NCI-H2029 (cell line): ENCODE measurements around the gene ADAMTS17.

Experiments used
- DNase-seq: peaks from one replicate; lab custom pipeline; 2025; lab: John Stamatoyannopoulos, UW

Gene ADAMTS17

DNA sequence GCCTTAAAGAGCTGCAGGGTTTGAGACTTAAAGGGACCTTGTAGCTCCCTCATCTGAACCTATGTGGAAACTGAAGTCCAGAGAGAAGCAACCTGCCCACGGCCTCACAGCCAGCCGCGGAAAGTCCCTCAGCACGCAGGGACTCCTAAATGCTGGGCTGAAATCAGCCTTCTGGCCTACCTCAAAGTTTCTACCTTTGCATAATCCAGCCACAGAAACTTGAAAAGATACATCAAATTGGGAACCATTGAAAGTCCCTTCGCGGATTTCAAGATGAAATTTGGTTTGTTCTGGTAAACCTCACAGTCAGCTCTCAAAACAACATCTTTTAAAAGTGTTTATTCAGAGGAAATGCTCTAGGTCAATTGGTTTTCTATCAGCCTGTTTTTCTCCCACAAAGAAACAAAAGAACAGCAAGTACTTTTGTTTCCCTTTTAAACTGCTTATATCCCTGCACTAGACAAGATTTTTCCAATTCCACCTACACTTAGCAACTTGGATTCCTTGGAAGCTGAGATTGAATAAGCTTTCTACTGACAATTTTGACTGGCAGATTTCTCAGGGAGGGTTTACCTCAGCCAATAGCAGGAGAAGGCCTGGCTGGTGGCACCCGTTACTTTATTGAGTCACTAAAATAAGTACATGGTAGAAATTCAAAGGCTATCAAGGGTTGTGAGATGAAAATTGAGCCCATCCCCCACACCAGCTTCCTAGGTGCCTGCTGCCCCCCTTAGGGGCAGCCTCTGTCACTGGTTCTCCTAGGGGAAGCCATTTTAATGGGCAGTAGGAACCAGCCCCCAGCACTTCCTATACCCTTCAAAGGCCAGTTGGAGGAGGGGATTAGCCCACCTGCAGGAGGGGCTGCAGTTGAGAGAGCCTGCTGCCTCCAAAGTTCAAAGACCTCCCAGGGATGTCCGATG is 171.2 kb downstream of the ADAMTS17 start:
- no peak for DNase-seq

DNA sequence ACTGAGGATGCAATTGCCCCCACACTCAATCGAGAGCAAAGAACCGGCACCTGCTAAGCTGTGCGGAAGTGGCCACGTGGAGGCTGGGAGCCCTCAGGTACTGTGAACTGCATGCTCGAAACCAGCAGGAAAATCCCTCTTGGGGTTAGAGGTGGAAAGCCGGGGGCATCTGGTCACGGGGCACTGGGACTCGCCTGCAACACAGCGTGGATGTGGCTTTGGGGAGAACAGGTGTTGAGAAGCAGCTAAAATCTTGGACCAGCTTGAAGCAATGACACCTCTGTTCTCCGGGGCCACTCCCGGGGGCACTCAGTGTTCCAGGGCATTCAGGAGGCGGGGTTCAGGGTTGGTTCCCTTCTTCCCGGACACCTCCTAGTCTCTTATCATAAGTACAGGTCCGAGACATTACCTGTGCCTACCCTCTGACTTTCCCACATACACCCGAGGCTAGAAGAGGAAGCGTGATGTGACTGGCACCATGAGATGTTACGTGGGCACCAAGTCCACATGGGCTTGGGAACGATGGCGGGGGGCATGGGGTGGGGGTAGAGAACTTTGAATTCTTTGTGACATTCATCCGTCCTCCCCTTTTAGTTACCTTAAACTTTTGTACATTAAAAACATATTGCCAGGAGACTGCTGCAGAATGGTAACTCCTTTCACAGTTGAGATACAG is 172.0 kb downstream of the ADAMTS17 start:
- no peak for DNase-seq

DNA sequence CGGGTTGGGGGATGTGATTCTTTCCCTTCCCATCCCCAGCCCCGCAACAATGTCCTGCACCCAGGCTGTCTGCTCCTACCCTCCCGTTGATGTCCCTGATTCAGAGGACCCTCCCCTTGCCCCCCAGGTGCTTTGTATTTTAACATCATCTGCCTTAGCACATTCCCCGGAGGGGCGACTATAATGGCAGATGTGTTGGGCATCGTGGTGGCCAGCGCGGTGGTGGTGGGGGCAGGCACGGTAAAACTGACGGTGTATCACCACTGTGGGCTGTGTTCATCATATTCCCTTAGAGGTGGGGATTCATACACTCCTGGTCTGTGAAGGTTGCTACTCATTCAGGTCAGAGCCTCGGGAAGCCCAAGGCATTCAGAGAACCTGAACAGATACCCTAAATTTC is 173.0 kb downstream of the ADAMTS17 start:
- no peak for DNase-seq

DNA sequence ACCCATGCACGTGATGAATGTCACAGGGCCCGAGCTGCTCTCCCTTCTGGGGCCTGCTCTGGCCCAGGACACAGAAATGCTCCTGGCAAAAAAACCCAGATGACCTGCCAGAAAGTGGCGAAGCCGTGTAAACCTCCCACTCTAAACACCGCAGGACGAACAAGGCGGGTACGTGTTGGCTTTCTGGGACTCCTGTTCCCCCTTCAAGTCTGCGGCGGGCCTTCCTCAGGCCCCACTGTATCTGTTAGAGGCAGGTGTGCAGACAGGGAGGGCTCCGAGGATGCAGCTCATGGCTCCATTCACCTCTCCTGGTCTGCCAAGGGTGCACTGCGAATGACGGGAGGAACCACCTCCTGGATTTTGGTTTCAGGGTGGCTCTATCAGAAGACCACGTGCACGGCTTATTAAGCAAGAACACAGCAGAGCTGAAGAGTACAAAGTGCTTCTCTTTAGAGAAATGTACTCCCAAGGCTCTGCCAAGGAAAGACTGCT is 173.8 kb downstream of the ADAMTS17 start:
- DNase-seq = no peak

DNA sequence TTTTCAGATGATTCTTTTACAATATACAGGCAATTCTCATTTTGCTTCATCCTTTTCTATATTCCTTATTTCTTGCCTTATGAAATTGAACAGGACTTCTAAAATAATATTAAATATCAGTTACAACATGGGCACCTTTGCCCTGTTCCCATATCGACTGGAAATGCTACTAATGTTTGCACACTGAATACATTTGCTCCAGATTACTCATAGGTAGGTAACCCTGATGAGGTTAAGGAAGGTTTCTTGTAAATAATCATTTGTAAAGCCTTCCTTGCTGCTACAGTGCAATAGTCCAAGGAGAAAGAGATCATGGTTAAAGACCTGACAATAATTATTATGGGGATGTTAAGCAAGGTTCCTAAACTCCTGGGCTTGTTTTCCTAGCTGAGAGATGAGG is 175.5 kb downstream of the ADAMTS17 start:
- no peak for DNase-seq

DNA sequence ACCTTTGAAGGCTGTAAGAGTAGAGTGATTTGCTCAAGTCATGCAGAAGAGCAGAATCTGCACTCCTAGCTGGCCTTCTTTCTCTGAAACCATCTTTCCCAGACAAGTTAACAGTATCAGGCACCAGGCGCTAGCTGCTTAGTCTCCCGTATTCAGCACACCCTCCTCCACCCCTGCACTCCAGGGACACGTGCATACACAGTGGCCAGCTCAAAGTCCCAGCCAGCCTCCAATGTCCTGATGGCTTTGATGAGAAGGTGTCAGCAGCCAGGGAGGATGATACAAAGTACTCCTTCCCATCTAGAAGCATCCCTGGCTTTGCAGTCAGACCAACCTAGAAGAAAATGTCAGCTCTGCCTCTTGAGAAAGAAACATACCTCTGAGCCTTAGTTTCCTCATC is 177.8 kb downstream of the ADAMTS17 start:
- DNase-seq = no peak

DNA sequence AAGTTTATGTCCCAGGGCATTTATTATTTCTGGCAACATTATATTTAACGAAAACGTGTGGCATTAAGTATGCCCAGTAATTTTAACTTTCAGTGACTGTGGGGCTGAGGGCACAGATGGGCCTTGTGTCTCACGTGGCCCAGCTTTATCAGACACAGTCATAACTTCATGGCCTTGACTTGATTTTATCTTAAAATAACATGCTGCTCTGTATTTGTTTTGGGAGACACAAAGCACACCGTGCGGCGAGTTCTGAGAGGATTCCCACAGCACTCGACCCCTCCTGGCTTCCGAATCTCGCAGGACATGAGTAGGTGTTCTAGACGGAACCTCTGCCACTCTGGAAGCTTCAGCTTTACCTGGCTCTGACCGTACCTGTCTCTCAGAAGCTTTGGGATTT is 180.8 kb downstream of the ADAMTS17 start:
- no peak for DNase-seq

DNA sequence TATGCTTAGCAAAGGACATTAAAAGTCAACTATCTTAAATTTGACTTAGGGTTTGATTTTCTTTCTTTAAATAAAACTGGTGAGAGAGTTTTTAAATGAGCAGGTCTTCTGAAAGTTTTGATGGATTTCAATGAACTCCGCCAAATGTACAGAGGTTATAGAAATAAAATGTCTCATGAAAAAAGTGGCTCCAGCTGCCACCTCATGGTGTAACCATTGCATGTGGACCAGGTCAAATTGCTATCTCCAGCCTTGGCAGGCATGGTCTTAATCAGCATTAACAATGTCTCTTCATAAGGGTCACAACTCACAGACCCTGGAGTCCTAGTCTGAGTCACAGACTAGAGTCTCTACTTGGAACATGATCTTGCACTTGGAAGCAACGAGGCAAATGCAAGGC is 182.3 kb downstream of the ADAMTS17 start:
- DNase-seq = no peak

DNA sequence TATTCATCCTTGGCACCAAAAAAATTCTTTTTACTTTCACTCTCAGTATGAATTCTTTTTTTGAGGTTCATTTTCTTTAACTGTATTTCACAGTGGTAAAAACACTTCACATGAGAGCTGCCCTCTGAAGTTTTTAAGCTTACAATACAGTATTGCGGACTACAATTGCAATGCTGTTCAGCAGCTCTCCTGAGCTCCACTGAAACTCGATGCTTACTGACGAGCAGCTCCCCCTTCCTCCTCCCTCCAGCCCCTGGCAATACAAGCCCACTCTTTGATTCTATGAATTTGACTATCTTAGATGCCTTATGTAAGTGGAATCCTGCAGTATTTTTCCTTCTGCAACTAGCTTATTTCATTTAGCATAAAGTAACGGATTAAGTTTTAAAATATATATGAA is 183.4 kb downstream of the ADAMTS17 start:
- DNase-seq = no peak

DNA sequence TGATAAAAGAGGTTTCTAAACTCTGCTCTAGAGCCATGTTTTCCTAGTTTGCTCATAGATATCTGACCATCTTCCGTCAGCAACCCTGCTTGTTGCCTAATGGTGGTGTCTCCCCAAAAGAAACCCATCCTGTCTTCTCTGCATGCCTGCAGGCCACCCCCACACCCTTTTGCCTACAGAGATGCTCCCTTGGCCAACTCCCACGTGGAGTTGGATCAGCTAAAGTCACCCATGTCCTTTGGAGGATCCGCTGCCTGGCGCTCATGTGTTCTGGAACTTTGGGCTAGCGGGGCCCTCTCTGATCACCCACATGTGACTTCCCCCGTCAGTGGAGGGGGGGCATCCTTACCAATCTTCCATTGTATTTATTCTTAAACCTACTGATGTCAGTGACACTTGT is 185.6 kb downstream of the ADAMTS17 start:
- no peak for DNase-seq

DNA sequence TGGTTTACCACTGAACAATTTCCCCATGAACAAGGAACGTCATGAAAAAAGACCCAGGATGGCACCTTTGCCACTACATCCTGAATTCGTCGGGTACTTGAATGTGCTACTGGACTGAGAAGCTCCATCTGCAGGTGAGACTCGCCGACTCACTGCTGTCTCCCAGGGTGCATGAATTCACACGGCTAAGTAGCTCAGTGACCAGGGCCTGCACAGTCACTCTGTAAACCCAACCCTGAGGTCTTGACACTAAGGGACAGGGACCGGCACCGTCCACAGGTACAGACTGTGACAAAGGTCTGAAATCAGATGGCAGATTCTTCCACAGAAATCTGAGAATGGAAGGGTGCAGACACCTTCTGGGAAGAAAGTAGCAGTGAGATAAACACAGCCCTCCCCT is 187.4 kb downstream of the ADAMTS17 start:
- DNase-seq = no peak

DNA sequence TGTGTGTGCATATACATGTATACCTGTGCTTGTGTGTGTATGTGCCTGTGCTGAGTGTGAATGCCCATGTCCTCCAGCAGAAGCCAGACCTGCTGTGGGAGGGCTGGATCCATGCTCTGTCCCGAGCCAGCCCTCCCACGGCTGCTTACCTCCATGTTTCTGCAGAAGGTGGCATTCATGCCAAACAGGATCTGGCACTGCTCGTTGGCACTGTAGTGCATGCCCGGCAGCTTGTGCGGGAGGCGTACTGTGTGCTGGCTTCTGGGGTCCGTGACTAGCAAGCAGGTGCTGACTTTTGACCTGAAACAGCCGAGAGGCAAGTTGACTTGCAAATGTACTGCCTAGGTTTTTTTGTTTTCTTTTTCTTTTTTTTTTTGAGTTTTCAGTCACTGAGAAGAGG is 189.3 kb downstream of the ADAMTS17 start:
- no peak for DNase-seq

DNA sequence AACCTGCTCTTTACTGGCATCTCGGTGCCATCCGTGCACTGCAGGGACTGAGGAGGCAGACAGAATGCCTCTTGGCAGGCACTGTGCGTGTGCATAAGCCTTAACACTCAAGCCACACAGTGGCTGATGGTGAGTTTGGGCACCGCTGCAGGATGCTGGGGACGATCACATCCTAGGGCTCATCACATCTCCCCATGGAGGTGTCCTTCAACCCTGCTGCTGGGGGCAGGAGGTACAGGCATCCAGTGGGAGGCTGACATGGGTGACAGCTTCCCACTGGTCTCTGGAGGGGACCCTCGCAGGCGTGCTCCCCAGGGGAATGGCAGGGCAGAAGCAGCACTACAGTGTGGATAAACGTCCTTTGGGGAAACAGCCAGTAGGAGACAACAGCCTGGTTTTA is 190.9 kb downstream of the ADAMTS17 start:
- no peak for DNase-seq

DNA sequence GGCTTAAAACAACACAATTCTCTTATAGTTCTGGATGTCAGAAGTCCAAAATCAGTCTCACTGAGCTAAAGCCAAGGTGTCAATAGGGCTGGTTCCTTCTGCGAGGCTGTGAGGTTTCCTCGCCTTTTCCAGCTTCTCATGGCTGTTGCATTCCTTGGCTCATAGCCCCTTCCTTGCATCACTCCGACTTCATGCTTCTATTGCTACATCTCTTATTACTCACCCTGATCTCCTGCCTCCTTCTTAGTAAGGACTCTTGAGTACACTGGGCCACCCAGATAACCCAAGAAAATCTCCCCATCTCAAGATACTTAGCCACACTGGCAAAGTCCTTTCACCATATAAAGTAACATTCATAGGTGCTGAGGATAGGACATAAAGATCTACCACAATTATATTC is 193.9 kb downstream of the ADAMTS17 start:
- DNase-seq = no peak

DNA sequence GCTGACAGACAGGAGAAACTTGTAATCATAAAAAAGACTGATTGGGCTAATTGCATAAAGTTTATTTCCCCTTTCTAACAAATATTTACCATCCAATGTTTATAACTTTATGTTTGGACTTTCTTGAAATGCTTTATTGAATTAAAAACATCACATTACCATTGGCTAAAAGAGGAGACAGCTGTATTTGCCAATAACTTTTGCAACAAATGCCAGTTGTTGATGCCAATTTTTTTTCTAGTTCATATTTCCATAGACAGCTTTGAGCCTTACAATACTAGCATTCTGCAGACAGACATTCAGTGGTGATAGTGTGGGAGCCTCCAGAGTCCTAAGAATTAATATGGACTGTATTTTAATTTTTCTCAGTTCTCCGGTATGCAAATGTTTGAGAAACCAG is 198.4 kb downstream of the ADAMTS17 start:
- DNase-seq = no peak

DNA sequence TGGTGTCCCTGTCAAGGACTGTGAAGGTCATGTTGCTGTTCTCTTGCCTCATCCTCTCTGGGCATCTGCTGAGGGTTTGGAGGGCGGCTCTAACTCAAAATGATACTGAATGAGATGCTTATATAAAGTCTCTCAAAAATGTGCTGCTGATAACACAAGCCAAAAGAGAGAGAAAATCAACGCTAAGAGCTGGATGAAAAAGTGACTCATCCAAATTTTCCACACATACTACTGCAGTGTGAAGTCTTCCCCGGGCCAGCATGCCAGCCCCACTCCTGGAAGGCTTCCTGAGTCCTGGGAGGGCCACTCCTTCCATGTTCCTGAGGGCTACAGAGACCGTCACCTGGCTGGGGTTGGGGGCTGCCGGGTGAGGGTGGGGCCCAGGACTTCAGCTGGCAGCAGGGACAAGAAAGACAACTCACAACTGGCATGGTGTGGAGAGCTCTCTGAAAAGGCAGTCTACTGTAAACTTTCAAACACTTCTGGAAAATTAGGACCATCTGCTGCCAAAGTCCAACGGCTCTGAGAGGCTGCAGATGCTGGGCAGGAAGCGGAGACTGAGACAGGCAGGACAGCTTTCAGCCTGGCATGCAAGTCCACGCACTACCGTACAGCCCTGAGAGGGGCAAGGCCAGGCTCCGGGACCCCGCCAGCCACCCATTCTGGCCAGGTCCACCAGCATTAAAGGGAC is 200.3 kb downstream of the ADAMTS17 start:
- DNase-seq = no peak

DNA sequence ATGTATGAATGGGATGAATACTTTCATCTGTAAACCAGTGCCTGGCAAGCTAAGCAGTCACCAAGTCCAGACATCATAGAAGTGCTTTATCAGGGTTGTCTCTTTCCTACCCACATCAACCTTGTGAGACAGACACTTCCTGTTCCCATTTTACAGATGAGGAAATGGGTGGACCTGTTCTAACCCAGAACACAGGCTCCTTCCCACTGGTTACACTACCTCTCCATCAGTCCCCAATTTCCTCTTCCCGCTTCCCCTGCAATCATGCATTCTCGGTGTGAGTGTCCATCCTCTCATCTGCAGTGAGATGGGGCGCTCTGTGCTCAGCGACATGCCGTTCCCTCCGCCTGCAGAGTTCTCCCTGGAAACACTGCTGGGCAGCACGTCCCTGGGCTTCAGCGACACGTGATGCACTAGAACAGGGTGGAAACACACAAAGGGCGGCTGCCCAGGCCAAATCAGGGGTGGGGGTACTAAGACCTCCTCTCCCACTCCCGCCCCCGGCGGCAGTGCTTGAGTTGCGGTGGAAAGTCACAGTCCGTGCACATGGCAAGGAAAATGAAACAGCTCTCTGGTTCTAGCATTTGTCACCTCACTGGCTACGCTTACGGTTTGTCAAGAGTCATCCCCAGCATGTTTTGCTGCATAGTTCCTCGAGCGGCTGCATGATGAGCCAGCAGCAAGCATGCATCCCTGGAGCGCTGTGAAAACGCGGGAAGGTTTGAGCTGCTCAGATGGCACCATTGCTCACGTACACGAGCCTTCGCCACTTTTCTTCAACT is 201.1 kb downstream of the ADAMTS17 start:
- DNase-seq = no peak

DNA sequence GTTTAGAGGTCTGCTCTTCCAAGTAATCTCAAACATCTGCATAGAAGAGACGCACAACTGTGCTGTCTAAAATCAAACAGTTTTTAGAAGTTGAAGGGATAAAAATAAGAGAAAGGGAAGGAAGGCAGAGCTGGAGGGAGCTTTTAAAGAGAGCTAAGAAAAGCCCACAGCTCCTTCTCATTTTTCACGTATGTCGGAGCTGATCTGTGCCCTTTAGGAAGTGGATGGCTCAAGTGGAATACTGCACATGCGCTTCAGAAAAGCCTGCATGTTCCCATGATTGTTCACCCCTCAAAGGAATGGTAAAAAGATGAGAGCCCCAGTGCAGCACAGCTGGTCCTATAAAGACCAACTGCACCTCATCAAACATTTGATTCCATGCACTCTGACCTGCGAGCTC is 207.2 kb downstream of the ADAMTS17 start:
- DNase-seq = no peak

DNA sequence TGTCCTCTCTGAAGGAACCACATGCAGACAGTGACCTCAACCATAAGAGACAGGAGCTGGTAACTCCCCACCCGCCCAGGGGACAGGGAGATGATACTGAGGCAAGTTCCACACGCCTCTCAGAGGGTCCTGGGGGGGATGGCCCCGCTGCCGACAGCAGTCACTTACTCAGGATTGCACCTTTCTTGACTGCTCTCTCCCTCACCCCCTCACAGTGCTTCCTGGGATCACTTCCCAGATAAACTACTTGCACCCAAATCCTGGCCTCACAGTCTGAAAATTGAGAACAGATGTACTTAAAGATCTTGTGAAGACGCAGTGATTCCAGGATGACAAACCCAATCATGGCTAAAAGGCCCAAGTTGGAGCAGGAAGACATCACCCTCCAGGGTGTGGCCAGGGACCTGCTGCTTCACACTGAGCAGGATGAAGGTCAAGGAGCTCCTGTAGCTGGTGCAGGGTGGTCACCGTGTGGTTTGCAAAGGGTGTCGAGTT is 207.6 kb downstream of the ADAMTS17 start:
- DNase-seq = no peak

DNA sequence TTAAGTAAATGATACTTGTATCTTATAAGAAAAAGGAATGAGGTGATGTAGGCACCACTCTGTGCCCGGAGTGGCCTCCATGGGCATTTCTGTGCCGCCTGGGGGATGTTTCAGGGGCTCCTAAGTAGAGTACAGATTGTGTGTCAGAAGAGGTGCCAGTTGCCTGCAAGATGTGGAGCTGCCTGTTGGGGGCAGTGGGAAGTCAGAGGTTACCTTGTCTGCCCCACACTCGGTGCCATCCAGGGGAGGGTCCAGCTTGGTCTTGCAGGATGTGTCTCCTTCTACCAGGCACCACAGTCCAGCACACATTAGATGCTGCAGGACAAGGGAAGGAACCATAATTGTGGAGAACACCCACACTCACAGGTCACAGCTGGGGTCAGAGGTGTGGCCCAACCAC is 208.8 kb downstream of the ADAMTS17 start:
- DNase-seq = no peak

DNA sequence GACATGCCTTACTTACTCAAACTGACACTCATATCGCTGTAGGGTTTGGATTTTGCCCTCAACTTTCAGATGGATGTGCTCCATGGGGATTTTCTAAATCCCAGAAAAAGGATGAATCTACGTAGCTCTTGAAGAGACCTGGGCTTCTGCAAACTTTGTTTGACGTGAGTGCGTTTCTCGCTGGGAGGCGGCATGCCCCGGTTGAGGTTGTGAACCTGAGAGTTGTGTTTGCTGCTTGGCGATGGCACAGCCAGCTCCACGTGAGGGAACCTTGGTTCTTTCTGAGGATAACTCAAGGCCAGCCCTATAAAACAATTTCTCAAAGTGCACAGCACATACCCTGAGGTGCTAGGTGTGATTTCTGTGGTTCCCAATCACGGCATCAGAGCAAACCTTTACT is 209.5 kb downstream of the ADAMTS17 start:
- DNase-seq = no peak
